ENCODE data around the gene INPP4B. TPM values are rescaled to one million over a fixed set of nuclear protein-coding genes. Genes with fewer than 3 reads are reported as not detected.
A peak's percentile ranks its signal among the peaks of the same experiment; 100 is the strongest.

INPP4B gene
- total RNA-seq, 1 experiment from 2014 or later: 25.2 TPM

GRCh38 chr4:142191901-142192300, 654.2 kb downstream of the INPP4B start:
- Histone ChIP-seq H3K36me3 (peaks cover 4% of the 10 kb centered on the region; the same call in 1 of the 2 replicates), H3K9me3 (replicated peaks) (no peaks in the 10 kb centered on the region), H3K27ac (no peak overlapping the region), H3K27me3 (no peaks in the 10 kb centered on the region), H3K4me1 (no peaks in the 10 kb centered on the region), H3K4me3 (no peak overlapping the region)
- DNase-seq: no peak

- H3K27me3 ChIP-seq: no peaks in the 10 kb centered on the region
- peaks cover 13% of the 10 kb centered on the region for H3K36me3 ChIP-seq
- H3K4me3 ChIP-seq: no peak overlapping the region
- H3K9me3 ChIP-seq (replicated peaks): no peaks in the 10 kb centered on the region
- H3K27ac ChIP-seq: no peak overlapping the region
- no peak for DNase-seq
- H3K4me1 ChIP-seq: no peaks in the 10 kb centered on the region
Measured at GRCh38 chr4:142181021-142181420, 665.1 kb downstream of the INPP4B start.

DNA sequence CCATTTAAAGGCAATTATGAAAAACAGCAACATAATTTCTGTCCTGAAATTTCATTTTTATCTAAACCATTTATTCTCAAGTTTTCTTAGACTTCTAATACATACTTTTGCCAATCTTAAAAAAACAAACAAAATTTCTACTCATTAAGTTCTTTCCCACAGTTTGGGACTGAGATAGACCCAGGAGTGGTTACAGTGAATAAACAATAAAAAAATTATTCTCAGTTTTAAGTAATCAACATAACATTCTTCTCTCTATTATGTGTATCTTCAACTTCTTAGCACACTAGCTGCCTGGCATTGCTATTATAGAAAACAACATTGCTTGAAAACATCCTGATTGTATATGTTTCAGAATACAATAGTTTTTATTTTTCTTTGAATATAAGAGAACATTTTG, 676.9 kb downstream of the INPP4B start:
- Histone ChIP-seq H3K4me1 (no peaks in the 10 kb centered on the region), H3K36me3 (peaks cover 10% of the 10 kb centered on the region), H3K4me3 (no peak overlapping the region), H3K27me3 (no peaks in the 10 kb centered on the region), H3K9me3 (replicated peaks) (no peaks in the 10 kb centered on the region), H3K27ac (no peak overlapping the region)
- DNase-seq: no peak

- no peaks in the 10 kb centered on the region for H3K27me3 ChIP-seq
- peaks cover 10% of the 10 kb centered on the region for H3K36me3 ChIP-seq
- no peak for DNase-seq
- H3K9me3 ChIP-seq (replicated peaks): no peaks in the 10 kb centered on the region
- no peak overlapping the region for H3K27ac ChIP-seq
- no peaks in the 10 kb centered on the region for H3K4me1 ChIP-seq
- H3K4me3 ChIP-seq: no peak overlapping the region
Measured at GRCh38 chr4:142168181-142168580, 677.9 kb downstream of the INPP4B start.

DNA sequence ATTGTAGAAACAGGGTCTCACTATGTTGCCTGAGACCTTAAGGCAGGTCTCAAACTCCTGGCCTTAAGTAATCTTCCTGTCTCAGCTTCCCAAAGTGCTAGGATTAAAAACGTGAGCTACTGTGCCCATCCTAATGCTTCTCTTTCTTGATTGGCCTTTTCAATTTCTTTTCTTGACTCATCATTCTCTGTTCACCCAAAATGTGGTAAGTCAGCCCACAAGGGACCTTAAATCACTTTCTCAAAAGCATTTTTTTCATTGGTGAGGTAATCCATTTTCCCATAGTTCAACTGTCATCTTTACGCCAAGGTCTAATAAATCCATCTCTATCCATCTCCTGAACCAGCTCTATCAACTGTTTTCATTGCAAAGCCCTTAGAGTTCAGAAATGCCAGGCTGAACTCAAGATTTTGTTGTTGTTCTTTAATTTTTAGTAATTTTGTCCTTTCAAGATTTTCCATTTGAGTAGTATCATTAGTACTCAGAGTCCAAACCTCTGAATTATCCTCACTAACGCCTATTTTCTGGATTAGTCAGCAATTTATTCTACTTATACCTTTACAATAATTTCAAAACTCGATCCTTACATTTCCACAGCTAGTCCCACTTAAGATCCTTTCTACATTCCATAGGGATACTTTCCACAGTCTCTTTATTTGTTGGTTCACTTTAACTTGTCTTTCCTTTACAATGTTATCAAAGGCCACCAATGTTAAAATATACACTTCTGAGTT, 681.2 kb downstream of the INPP4B start:
- no peak overlapping the region for H3K27ac ChIP-seq
- no peaks in the 10 kb centered on the region for H3K27me3 ChIP-seq
- H3K9me3 ChIP-seq (replicated peaks): no peaks in the 10 kb centered on the region
- H3K36me3 ChIP-seq: peaks cover 2% of the 10 kb centered on the region; the same call in 1 of the 2 replicates
- H3K4me3 ChIP-seq: no peak overlapping the region
- no peaks in the 10 kb centered on the region for H3K4me1 ChIP-seq
- no peak for DNase-seq

- H3K27me3 ChIP-seq: no peaks in the 10 kb centered on the region
- H3K36me3 ChIP-seq: no peaks in the 10 kb centered on the region
- no peak overlapping the region for H3K27ac ChIP-seq
- H3K4me3 ChIP-seq: no peak overlapping the region
- H3K9me3 ChIP-seq (replicated peaks): no peaks in the 10 kb centered on the region
- DNase-seq: no peak
- H3K4me1 ChIP-seq: peaks cover 8% of the 10 kb centered on the region
Measured at GRCh38 chr4:142161086-142161485, 685.0 kb downstream of the INPP4B start.

DNA sequence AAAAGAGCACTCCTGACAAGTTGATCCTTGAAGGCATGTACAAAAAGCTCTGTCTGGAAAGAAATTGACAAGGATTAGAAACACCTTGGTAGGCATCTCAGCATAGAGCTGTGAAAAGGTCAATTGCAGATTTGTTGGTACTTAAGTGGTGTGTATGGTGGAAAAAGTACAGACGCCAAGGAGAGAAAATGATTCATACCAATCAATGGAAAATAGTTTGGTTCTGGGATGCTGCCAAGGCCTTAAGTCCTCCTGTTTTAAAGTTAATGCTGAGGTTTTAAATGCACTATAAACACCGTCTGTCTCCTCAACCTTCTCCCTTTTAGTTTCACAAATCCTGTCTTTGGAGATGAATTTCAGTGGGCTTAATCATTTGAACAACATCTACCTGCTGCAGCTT, 685.6 kb downstream of the INPP4B start:
- Histone ChIP-seq H3K4me1 (peaks cover 13% of the 10 kb centered on the region), H3K9me3 (replicated peaks) (no peaks in the 10 kb centered on the region), H3K27ac (no peak overlapping the region), H3K36me3 (no peaks in the 10 kb centered on the region), H3K27me3 (no peaks in the 10 kb centered on the region), H3K4me3 (no peak overlapping the region)
- no peak for DNase-seq

DNA sequence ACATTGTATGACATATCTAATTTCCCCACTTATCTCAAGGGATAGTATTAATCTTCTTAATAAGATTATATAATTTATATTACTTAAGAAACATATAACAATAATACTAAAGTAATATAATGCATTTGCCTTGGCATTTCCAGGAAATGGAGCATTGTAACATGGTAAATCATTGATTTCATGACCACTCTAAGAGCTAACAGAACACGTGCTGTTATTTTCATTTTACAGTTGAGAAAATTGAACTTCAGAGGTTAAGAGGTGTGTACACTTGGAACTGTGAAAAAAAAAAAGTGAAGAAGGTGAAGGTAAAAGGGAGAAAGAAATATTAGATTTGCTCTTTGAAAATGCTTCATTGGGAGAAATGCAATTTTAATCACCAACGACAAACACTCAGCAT, 687.1 kb downstream of the INPP4B start:
- H3K4me1 ChIP-seq: peaks cover 18% of the 10 kb centered on the region
- no peak overlapping the region for H3K4me3 ChIP-seq
- H3K27me3 ChIP-seq: no peaks in the 10 kb centered on the region
- DNase-seq: no peak
- no peaks in the 10 kb centered on the region for H3K36me3 ChIP-seq
- no peaks in the 10 kb centered on the region for H3K9me3 ChIP-seq (replicated peaks)
- no peak overlapping the region for H3K27ac ChIP-seq

DNA sequence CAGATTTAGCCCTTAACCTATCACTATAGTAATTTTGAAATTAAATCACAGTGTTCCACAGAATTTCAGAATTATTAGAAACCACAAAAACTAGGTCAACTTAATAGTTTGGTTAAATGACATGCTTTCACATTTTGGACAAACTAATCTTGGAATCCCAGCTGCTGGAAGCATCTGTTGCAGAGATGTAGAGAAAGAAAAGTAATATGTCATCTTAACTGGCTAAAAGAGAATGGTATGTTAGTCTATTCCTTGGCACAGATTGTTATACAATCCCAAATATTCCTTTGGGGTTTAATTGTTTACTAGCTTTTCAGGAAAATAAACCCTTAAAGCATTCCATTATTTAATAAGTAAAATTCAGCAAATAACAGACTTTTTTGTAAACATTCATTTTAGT, 689.8 kb downstream of the INPP4B start:
- Histone ChIP-seq H3K4me3 (no peak overlapping the region), H3K27ac (peak overlapping the region; percentile 17; the same call in 1 of the 2 replicates)
- peak in 1 of 2 experiments; percentile 23 for DNase-seq

DNA sequence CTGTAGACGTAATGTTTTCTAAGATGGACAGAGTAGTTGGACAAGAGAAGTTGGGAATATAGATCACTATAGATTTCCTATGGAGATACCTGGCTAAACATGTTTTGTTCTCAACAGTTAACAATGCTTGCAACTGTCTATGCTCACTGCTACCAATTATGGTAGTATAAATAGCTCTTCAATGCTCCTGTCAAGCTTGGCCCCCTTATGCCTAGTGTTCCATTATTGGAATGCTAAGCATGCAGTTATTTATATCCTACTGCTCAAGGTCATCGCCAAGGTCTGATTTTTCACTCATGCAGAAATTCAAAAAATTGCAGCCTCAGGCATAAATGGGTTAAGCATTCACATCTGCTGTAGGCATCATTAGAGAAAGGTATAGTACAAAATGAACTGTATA, 690.8 kb downstream of the INPP4B start:
- no peak overlapping the region; the same call in 1 of the 2 replicates for H3K27ac ChIP-seq
- H3K4me1 ChIP-seq: peaks cover 18% of the 10 kb centered on the region
- no peaks in the 10 kb centered on the region for H3K27me3 ChIP-seq
- DNase-seq: peak; percentile 3 to 9
- H3K36me3 ChIP-seq: no peaks in the 10 kb centered on the region; the same call in 1 of the 2 replicates
- H3K4me3 ChIP-seq: no peak overlapping the region
- H3K9me3 ChIP-seq (replicated peaks): no peaks in the 10 kb centered on the region

More for the DNA sequence above, 689.8 kb downstream of the INPP4B start:
- H3K27me3 ChIP-seq: no peaks in the 10 kb centered on the region
- H3K4me1 ChIP-seq: peaks cover 18% of the 10 kb centered on the region
- no peaks in the 10 kb centered on the region for H3K9me3 ChIP-seq (replicated peaks)
- no peaks in the 10 kb centered on the region; the same call in 1 of the 2 replicates for H3K36me3 ChIP-seq

GRCh38 chr4:142150483-142150882, 695.6 kb downstream of the INPP4B start:
- Histone ChIP-seq H3K27me3 (no peaks in the 10 kb centered on the region), H3K4me3 (no peak overlapping the region), H3K9me3 (replicated peaks) (no peaks in the 10 kb centered on the region), H3K36me3 (no peaks in the 10 kb centered on the region; the same call in 1 of the 2 replicates), H3K27ac (no peak overlapping the region), H3K4me1 (peaks cover 5% of the 10 kb centered on the region; the same call in 1 of the 2 replicates)
- no peak for DNase-seq

- no peak overlapping the region for H3K27ac ChIP-seq
- H3K27me3 ChIP-seq: no peaks in the 10 kb centered on the region
- no peaks in the 10 kb centered on the region for H3K4me1 ChIP-seq
- H3K9me3 ChIP-seq (replicated peaks): no peaks in the 10 kb centered on the region
- no peak overlapping the region for H3K4me3 ChIP-seq
- DNase-seq: no peak
- peaks cover 4% of the 10 kb centered on the region; the same call in 1 of the 2 replicates for H3K36me3 ChIP-seq
Measured at GRCh38 chr4:142144813-142145212, 701.3 kb downstream of the INPP4B start.

- Histone ChIP-seq H3K9me3 (replicated peaks) (no peaks in the 10 kb centered on the region), H3K4me3 (no peak overlapping the region), H3K27ac (no peak overlapping the region), H3K27me3 (no peaks in the 10 kb centered on the region), H3K36me3 (peaks cover 4% of the 10 kb centered on the region; the same call in 1 of the 2 replicates), H3K4me1 (no peaks in the 10 kb centered on the region)
- DNase-seq: no peak
Measured at GRCh38 chr4:142142366-142143054, 703.6 kb downstream of the INPP4B start.

- no peak overlapping the region for H3K27ac ChIP-seq
- H3K9me3 ChIP-seq (replicated peaks): no peaks in the 10 kb centered on the region
- H3K27me3 ChIP-seq: no peaks in the 10 kb centered on the region
- H3K36me3 ChIP-seq: peaks cover 4% of the 10 kb centered on the region; the same call in 1 of the 2 replicates
- no peaks in the 10 kb centered on the region for H3K4me1 ChIP-seq
- no peak overlapping the region for H3K4me3 ChIP-seq
- DNase-seq: no peak
Measured at GRCh38 chr4:142141224-142141623, 704.9 kb downstream of the INPP4B start.

DNA sequence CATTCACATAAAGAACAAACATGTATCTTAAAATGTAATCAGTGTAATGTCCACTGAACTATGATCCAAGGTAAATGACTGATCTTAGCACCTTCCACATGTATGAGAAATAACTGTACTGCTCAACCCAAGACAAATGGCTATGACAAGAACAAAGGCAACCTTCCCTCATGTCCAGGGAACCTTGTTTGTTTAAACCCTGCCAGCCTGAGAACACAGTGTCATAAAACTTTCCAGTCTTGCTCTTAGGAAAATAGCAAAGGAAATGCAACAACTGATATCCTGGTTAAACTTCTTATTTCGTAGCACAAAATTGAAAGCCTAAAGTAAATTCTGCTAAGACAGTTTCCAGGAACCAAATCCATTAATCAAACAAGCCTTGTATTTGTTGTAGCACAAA, 715.4 kb downstream of the INPP4B start:
- H3K36me3 ChIP-seq: peaks cover 9% of the 10 kb centered on the region
- no peak overlapping the region for H3K27ac ChIP-seq
- no peaks in the 10 kb centered on the region for H3K27me3 ChIP-seq
- H3K4me1 ChIP-seq: no peaks in the 10 kb centered on the region
- no peak overlapping the region for H3K4me3 ChIP-seq
- no peaks in the 10 kb centered on the region for H3K9me3 ChIP-seq (replicated peaks)
- DNase-seq: no peak
